Neural cell (in vitro differentiated cells): ENCODE measurements around the gene ELP5. TPM values are rescaled to one million over a fixed set of nuclear protein-coding genes. Genes with fewer than 3 reads are reported as not detected.

Source experiments
- H2AFZ ChIP-seq: fragments of 200-600, 300-800 bp; sonication (generic), shearing (Covaris generic); 2 replicates; pipeline ENCODE4 v1.6.0; 2014; ENCODE audit warnings: low read depth, mild to moderate bottlenecking, antibody characterized with exemption, low read length, moderate library complexity
- H3F3A ChIP-seq: fragments of 200-600 bp; shearing (Covaris generic); 2 replicates; pipeline ENCODE4 v1.6.1; 2016; ENCODE audit warnings: mild to moderate bottlenecking, moderate library complexity, mixed read lengths, antibody characterized with exemption, low read length; ENCODE audit not compliant: insufficient read depth, poor library complexity, severe bottlenecking
- H3K27ac ChIP-seq: fragments of 200-600, 300-800 bp; sonication (generic), shearing (Covaris generic); 2 replicates; pipeline ENCODE4 v1.5.1; 2014; ENCODE audit warnings: mild to moderate bottlenecking, low read length, moderate library complexity
- H3K27me3 ChIP-seq: fragments of 300-800, 200-600 bp; sonication (generic), shearing (Covaris generic); 2 replicates; pipeline ENCODE4 v1.6.0; 2014; ENCODE audit warnings: mild to moderate bottlenecking, low read depth, low read length, moderate library complexity; ENCODE audit not compliant: insufficient read depth
- H3K36me3 ChIP-seq: fragments of 300-800, 200-600 bp; sonication (generic), shearing (Covaris generic); 2 replicates; pipeline ENCODE4 v1.5.1; 2014; ENCODE audit warnings: mild to moderate bottlenecking, antibody characterized with exemption, low read length, moderate library complexity; ENCODE audit not compliant: insufficient read depth
- H3K4me2 ChIP-seq: fragments of 300-800, 200-600 bp; sonication (generic), shearing (Covaris generic); 2 replicates; pipeline ENCODE4 v1.6.0; 2014; ENCODE audit warnings: mild to moderate bottlenecking, low read length
- H3K4me3 ChIP-seq: fragments of 300-800, 200-600 bp; sonication (generic), shearing (Covaris generic); 2 replicates; pipeline ENCODE4 v1.5.1; 2014; ENCODE audit warnings: mild to moderate bottlenecking, low read length, moderate library complexity
- H3K79me2 ChIP-seq: fragments of 200-600 bp; shearing (Covaris generic); replicated peaks from 2 replicates; pipeline ENCODE4 v1.6.0; 2014; ENCODE audit warnings: mild to moderate bottlenecking, low read length, moderate library complexity; ENCODE audit not compliant: insufficient read depth
- H3K9ac ChIP-seq: fragments of 300-800, 200-600 bp; sonication (generic), shearing (Covaris generic); 2 replicates; pipeline ENCODE4 v1.6.1; 2016; ENCODE audit warnings: mild to moderate bottlenecking, low read length, mixed read lengths
- H3K9me2 ChIP-seq: fragments of 200-600 bp; shearing (Covaris generic); 2 replicates; pipeline ENCODE4 v1.6.1; 2016; ENCODE audit warnings: mild to moderate bottlenecking, low read length, mixed read lengths; ENCODE audit not compliant: insufficient read depth
- H3K9me3 ChIP-seq: fragments of 200-600, 300-800 bp; sonication (generic), shearing (Covaris generic); 2 replicates; pipeline ENCODE4 v1.6.1; 2016; ENCODE audit warnings: mild to moderate bottlenecking, mixed run types, low read length, moderate library complexity, mixed read lengths
- H4K20me1 ChIP-seq: fragments of 200-600 bp; shearing (Covaris generic); 2 replicates; pipeline ENCODE4 v1.6.1; 2016; ENCODE audit warnings: mild to moderate bottlenecking, mixed run types; ENCODE audit not compliant: insufficient read depth
- CTCF ChIP-seq: fragments of 450-650 bp; IDR thresholded peaks from 2 replicates; pipeline ENCODE4 v1.5.1; 2014; ENCODE audit warnings: antibody characterized with exemption, mild to moderate bottlenecking, moderate library complexity; ENCODE audit not compliant: poor library complexity, severe bottlenecking
- EP300 ChIP-seq: fragments of 450-650 bp; conservative IDR thresholded peaks from 2 replicates; pipeline ENCODE4 v1.6.1; 2014; ENCODE audit warnings: antibody characterized with exemption, mild to moderate bottlenecking, moderate library complexity; ENCODE audit not compliant: poor library complexity, severe bottlenecking
- EZH2 ChIP-seq: fragments of 200-600, 300-800 bp; shearing (Covaris generic), sonication (generic); IDR thresholded peaks from 2 replicates; pipeline ENCODE4 v1.6.1; 2014; ENCODE audit warnings: antibody characterized with exemption, low read length, borderline replicate concordance, mild to moderate bottlenecking; ENCODE audit not compliant: insufficient read depth, poor library complexity, severe bottlenecking
- MXI1 ChIP-seq: fragments of 450-650 bp; conservative IDR thresholded peaks from 2 replicates; pipeline ENCODE4 v1.6.1; 2014; ENCODE audit warnings: antibody characterized with exemption, mild to moderate bottlenecking; ENCODE audit not compliant: poor library complexity, severe bottlenecking
- POLR2AphosphoS5 ChIP-seq: IDR thresholded peaks from 2 replicates; pipeline ENCODE4 v1.6.1; 2012
- RAD21 ChIP-seq: fragments of 450-650 bp; conservative IDR thresholded peaks from 2 replicates; pipeline ENCODE4 v1.6.1; 2014; ENCODE audit warnings: antibody characterized with exemption, mild to moderate bottlenecking, moderate library complexity
- REST ChIP-seq: IDR thresholded peaks from 2 replicates; pipeline ENCODE4 v1.6.1; 2012; ENCODE audit warnings: borderline replicate concordance
- SMC3 ChIP-seq: fragments of 450-650 bp; conservative IDR thresholded peaks from 2 replicates; pipeline ENCODE4 v1.6.1; 2014; ENCODE audit warnings: antibody characterized with exemption, mild to moderate bottlenecking, moderate library complexity; ENCODE audit not compliant: poor library complexity
- TAF1 ChIP-seq: IDR thresholded peaks from 2 replicates; pipeline ENCODE4 v1.6.1; 2012; ENCODE audit warnings: low read depth
- polyA plus RNA-seq: library from polyadenylated mRNA; depleted of rRNA; stranded (reverse); fragments of >200 nt; gene quantifications from 2 replicates; pipeline ENCODE4 v1.2.3, GENCODE V29; 2014

The ELP5 gene
- polyA plus RNA-seq, 1 donor from 2014 or later, result 82.7 TPM

GRCh38 chr17:7292729-7293128 is 40.7 kb downstream of the ELP5 start:
- H3K4me3 ChIP-seq, result no peak overlapping the region
- no peaks in the 10 kb centered on the region for H3F3A ChIP-seq
- TF ChIP-seq TAF1 (no peak), CTCF (no peak), REST (no peak)
- no peak overlapping the region for H3K9ac ChIP-seq
- no peaks in the 10 kb centered on the region for H3K36me3 ChIP-seq
- no peak overlapping the region for H2AFZ ChIP-seq
- no peaks in the 10 kb centered on the region for H3K9me2 ChIP-seq
- H3K4me2 ChIP-seq, result no peak overlapping the region
- H3K9me3 ChIP-seq, result no peaks in the 10 kb centered on the region
- H3K79me2 ChIP-seq, result no peaks in the 10 kb centered on the region
- H3K27me3 ChIP-seq, result peaks cover 49% of the 10 kb centered on the region
- no peak overlapping the region for H3K27ac ChIP-seq
- no peaks in the 10 kb centered on the region for H4K20me1 ChIP-seq

- Histone ChIP-seq H3K27me3 (peaks cover 49% of the 10 kb centered on the region), H3K4me3 (no peak overlapping the region)
Observed at GRCh38 chr17:7293159-7293558, 41.1 kb downstream of the ELP5 start.

More at GRCh38 chr17:7293159-7293558, 41.1 kb downstream of the ELP5 start:
- Histone ChIP-seq H2AFZ (no peak overlapping the region), H3K9ac (no peak overlapping the region), H3K36me3 (no peaks in the 10 kb centered on the region), H3K9me3 (no peaks in the 10 kb centered on the region), H3K4me2 (no peak overlapping the region), H3F3A (no peaks in the 10 kb centered on the region), H3K9me2 (no peaks in the 10 kb centered on the region), H4K20me1 (no peaks in the 10 kb centered on the region), H3K79me2 (no peaks in the 10 kb centered on the region), H3K27ac (no peak overlapping the region)
- TF ChIP-seq SMC3 (no peak), MXI1 (no peak), CTCF (no peak), EZH2 (no peak), TAF1 (no peak), REST (no peak), POLR2AphosphoS5 (no peak), EP300 (no peak), RAD21 (no peak)
